ENCODE measurements around the gene KLHL8. TPM values are rescaled to one million over a fixed set of nuclear protein-coding genes. Genes with fewer than 3 reads are reported as not detected.
"Not testable (repeated sequence)": the region's sequence is repeated elsewhere in the genome, so short reads cannot be mapped to it uniquely, and the experiment has no call there.

The KLHL8 gene
- polyA plus RNA-seq, 1 donor (not counting 4 experiments of a cell fraction or from before 2014, with no cell fraction given) = 6.7 TPM

GRCh38 chr4:87224141-87224923 lies 3.9 kb upstream of the KLHL8 start:
- no peaks in the 10 kb centered on the region for H3K36me3 ChIP-seq (ENCODE audit: control insufficient read depth in 2 of 2, extremely low read depth in 1 of 2, insufficient read depth in 2 of 2, low read length in 2 of 2)
- no peak overlapping the region for H3K9ac ChIP-seq (ENCODE audit: control insufficient read depth, extremely low read depth, insufficient read depth, low read length)
- dilution Hi-C loops (cut with MboI; ENCODE audit: extremely low pct_ligation_motif_present, low sequenced_read_pairs) = no loop called here
- peaks cover 4% of the 10 kb centered on the region for H3K4me1 ChIP-seq (ENCODE audit: control insufficient read depth, extremely low read depth, insufficient read depth, low read length)
- peaks cover 4% of the 10 kb centered on the region for H3K79me2 ChIP-seq (ENCODE audit: control insufficient read depth, insufficient read depth, low read length)
- no peak overlapping the region for H3K4me2 ChIP-seq (ENCODE audit: control insufficient read depth, extremely low read depth, insufficient read depth, low read depth, low read length)
- H3K9me1 ChIP-seq (ENCODE audit: control insufficient read depth, extremely low read depth, insufficient read depth, low read length) = no peaks in the 10 kb centered on the region
- TF ChIP-seq EZH2 (IDR thresholded peaks at IDR 0.05; ENCODE audit: low read length) (no peak), CTCF (optimal IDR thresholded peaks at IDR 0.05 in 1 of 3, IDR thresholded peaks at IDR 0.05 in 1 of 3, conservative IDR thresholded peaks at IDR 0.05 in 1 of 3; ENCODE audit: extremely low read depth in 1 of 3, insufficient read depth in 2 of 3, low read length in 3 of 3) (no peak)
- no peak overlapping the region for H3K27ac ChIP-seq (ENCODE audit: control insufficient read depth, insufficient read depth, low read length)
- no peak overlapping the region for H2AFZ ChIP-seq (ENCODE audit: control insufficient read depth, low read length)
- no peak overlapping the region for H3K4me3 ChIP-seq (ENCODE audit: control insufficient read depth in 2 of 3, extremely low read depth in 1 of 3, insufficient read depth in 2 of 3, low read depth in 1 of 3, low read length in 3 of 3)
- FAIRE-seq = no peak
- H4K20me1 ChIP-seq (ENCODE audit: control insufficient read depth, extremely low read depth, insufficient read depth, low read length) = no peaks in the 10 kb centered on the region
- no peaks in the 10 kb centered on the region for H3K27me3 ChIP-seq (ENCODE audit: control insufficient read depth, extremely low read depth, insufficient read depth, low read length)
- no peak for DNase-seq (ENCODE audit: low read depth, low spot score)
- H3K9me3 ChIP-seq (ENCODE audit: control insufficient read depth, low read depth, low read length) = no peaks in the 10 kb centered on the region

- dilution Hi-C loops (cut with MboI; ENCODE audit: extremely low pct_ligation_motif_present, low sequenced_read_pairs) = no loop called here
- Histone ChIP-seq H3K4me1 (ENCODE audit: control insufficient read depth, extremely low read depth, insufficient read depth, low read length) (peaks cover 10% of the 10 kb centered on the region), H3K27ac (ENCODE audit: control insufficient read depth, insufficient read depth, low read length) (peak overlapping the region; percentile 78), H4K20me1 (ENCODE audit: control insufficient read depth, extremely low read depth, insufficient read depth, low read length) (no peaks in the 10 kb centered on the region), H2AFZ (ENCODE audit: control insufficient read depth, low read length) (peak overlapping the region; percentile 100), H3K4me2 (ENCODE audit: control insufficient read depth, extremely low read depth, insufficient read depth, low read depth, low read length) (peak overlapping the region; percentile 95), H3K36me3 (ENCODE audit: control insufficient read depth in 2 of 2, extremely low read depth in 1 of 2, insufficient read depth in 2 of 2, low read length in 2 of 2) (no peaks in the 10 kb centered on the region), H3K27me3 (ENCODE audit: control insufficient read depth, extremely low read depth, insufficient read depth, low read length) (no peaks in the 10 kb centered on the region), H3K9ac (ENCODE audit: control insufficient read depth, extremely low read depth, insufficient read depth, low read length) (peak overlapping the region; percentile 94), H3K9me1 (ENCODE audit: control insufficient read depth, extremely low read depth, insufficient read depth, low read length) (no peaks in the 10 kb centered on the region), H3K9me3 (ENCODE audit: control insufficient read depth, low read depth, low read length) (no peaks in the 10 kb centered on the region), H3K4me3 (ENCODE audit: control insufficient read depth in 2 of 3, extremely low read depth in 1 of 3, insufficient read depth in 2 of 3, low read depth in 1 of 3, low read length in 3 of 3) (peak overlapping the region; percentile 70 to 100 (median 88)), H3K79me2 (ENCODE audit: control insufficient read depth, insufficient read depth, low read length) (peaks cover 11% of the 10 kb centered on the region)
- no peak for FAIRE-seq
- TF ChIP-seq CTCF (optimal IDR thresholded peaks at IDR 0.05 in 1 of 3, IDR thresholded peaks at IDR 0.05 in 1 of 3, conservative IDR thresholded peaks at IDR 0.05 in 1 of 3; ENCODE audit: extremely low read depth in 1 of 3, insufficient read depth in 2 of 3, low read length in 3 of 3) (peak; percentile 30 to 34 (median 31)), EZH2 (IDR thresholded peaks at IDR 0.05; ENCODE audit: low read length) (no peak)
- DNase-seq (ENCODE audit: low read depth, low spot score) = no peak
Observed at GRCh38 chr4:87219632-87220093, 755 bp downstream of the KLHL8 start.

- FAIRE-seq; H3K9me1 ChIP-seq (ENCODE audit: control insufficient read depth, extremely low read depth, insufficient read depth, low read length): not testable (repeated sequence)
- H3K79me2 ChIP-seq (ENCODE audit: control insufficient read depth, insufficient read depth, low read length) = peaks cover 11% of the 10 kb centered on the region
Observed at GRCh38 chr4:87217235-87217763, 3.1 kb downstream of the KLHL8 start.

More at GRCh38 chr4:87217235-87217763, 3.1 kb downstream of the KLHL8 start:
- peaks cover 10% of the 10 kb centered on the region for H3K4me1 ChIP-seq (ENCODE audit: control insufficient read depth, extremely low read depth, insufficient read depth, low read length)
- H3K27ac ChIP-seq (ENCODE audit: control insufficient read depth, insufficient read depth, low read length); H2AFZ ChIP-seq (ENCODE audit: control insufficient read depth, low read length); dilution Hi-C loops (cut with MboI; ENCODE audit: extremely low pct_ligation_motif_present, low sequenced_read_pairs); H3K9me3 ChIP-seq (ENCODE audit: control insufficient read depth, low read depth, low read length); H3K4me3 ChIP-seq (ENCODE audit: control insufficient read depth in 2 of 3, extremely low read depth in 1 of 3, insufficient read depth in 2 of 3, low read depth in 1 of 3, low read length in 3 of 3); H3K27me3 ChIP-seq (ENCODE audit: control insufficient read depth, extremely low read depth, insufficient read depth, low read length); DNase-seq (ENCODE audit: low read depth, low spot score); H4K20me1 ChIP-seq (ENCODE audit: control insufficient read depth, extremely low read depth, insufficient read depth, low read length); H3K9ac ChIP-seq (ENCODE audit: control insufficient read depth, extremely low read depth, insufficient read depth, low read length); H3K4me2 ChIP-seq (ENCODE audit: control insufficient read depth, extremely low read depth, insufficient read depth, low read depth, low read length); H3K36me3 ChIP-seq (ENCODE audit: control insufficient read depth in 2 of 2, extremely low read depth in 1 of 2, insufficient read depth in 2 of 2, low read length in 2 of 2): not testable (repeated sequence)

Data from keratinocyte (primary cell).